OCI-LY7 (cell line): ENCODE data around the gene KRT81.

Source experiments
- CTCF ChIP-seq: fragments of 200-600 bp; sonication (generic); conservative IDR thresholded peaks from 2 replicates; pipeline ENCODE4 v1.5.1; 2014; ENCODE audit warnings: mild to moderate bottlenecking, antibody characterized with exemption, low read length, moderate library complexity, mixed read lengths
- EZH2phosphoT487 ChIP-seq: fragments of 200-600 bp; sonication (generic); IDR thresholded peaks from 2 replicates; pipeline ENCODE4 v1.6.1; 2018; ENCODE audit warnings: low read depth, borderline replicate concordance, mild to moderate bottlenecking, mixed run types, antibody characterized with exemption, low read length, moderate library complexity, mixed read lengths

- TF ChIP-seq CTCF (no peak), EZH2phosphoT487 (no peak)
Measured at GRCh38 chr12:52337054-52337453, 45.7 kb upstream of the KRT81 start.
